Lower leg skin (tissue), 3 donors: Measurements from ENCODE around the gene SLC25A44.

Experiments
- CTCF ChIP-seq, 3 donors: fragments of 450-650 bp; IDR thresholded peaks; one replicate each; pipeline ENCODE4 v1.5.1; 2016; ENCODE audit warnings: antibody characterized with exemption in 3 of 3, mild to moderate bottlenecking in 3 of 3, moderate library complexity in 2 of 3
- POLR2A ChIP-seq, 2 donors: fragments of 450-650 bp; IDR thresholded peaks; one replicate each; pipeline ENCODE4 v1.6.1; 2016 to 2017; ENCODE audit warnings: antibody characterized with exemption in 2 of 2, mild to moderate bottlenecking in 1 of 2, moderate library complexity in 1 of 2

GRCh38 chr1:156148216-156148615, 45.7 kb upstream of the SLC25A44 start:
- TF ChIP-seq CTCF (IDR thresholded peaks at IDR 0.05) (no peak), POLR2A (IDR thresholded peaks at IDR 0.05) (no peak)
